ENCODE data around the gene ALK.

The ALK gene

GRCh38 chr2:29239209-29239960, 682.0 kb downstream of the ALK start:
- no peak for DNase-seq

- DNase-seq, result peak in 1 of 2 experiments; percentile 15
Observed at GRCh38 chr2:29238497-29238896, 682.9 kb downstream of the ALK start.

GRCh38 chr2:29236074-29236473, 685.3 kb downstream of the ALK start:
- no peak for DNase-seq

- no peak for DNase-seq
Observed at GRCh38 chr2:29235411-29235810, 686.0 kb downstream of the ALK start.

GRCh38 chr2:29233428-29233827, 688.0 kb downstream of the ALK start:
- no peak for DNase-seq

- DNase-seq, result no peak
Observed at GRCh38 chr2:29232041-29232440, 689.3 kb downstream of the ALK start.

- no peak for DNase-seq
Observed at GRCh38 chr2:29229640-29230039, 691.7 kb downstream of the ALK start.

GRCh38 chr2:29228947-29229346, 692.4 kb downstream of the ALK start:
- DNase-seq, result no peak

- no peak for DNase-seq
Observed at GRCh38 chr2:29227935-29228675, 693.3 kb downstream of the ALK start.

- DNase-seq, result no peak
Observed at GRCh38 chr2:29226808-29227207, 694.6 kb downstream of the ALK start.

- no peak for DNase-seq
Observed at GRCh38 chr2:29226375-29226774, 695.0 kb downstream of the ALK start.

- no peak for DNase-seq
Observed at GRCh38 chr2:29225814-29226213, 695.6 kb downstream of the ALK start.

GRCh38 chr2:29224693-29225551, 696.5 kb downstream of the ALK start:
- peak in 1 of 2 experiments; percentile 62 for DNase-seq

- peak in 1 of 2 experiments; percentile 17 for DNase-seq
Observed at GRCh38 chr2:29223851-29224692, 697.3 kb downstream of the ALK start.

GRCh38 chr2:29223257-29223656, 698.1 kb downstream of the ALK start:
- DNase-seq, result no peak

GRCh38 chr2:29222381-29223179, 698.8 kb downstream of the ALK start:
- no peak for DNase-seq

- DNase-seq, result no peak
Observed at GRCh38 chr2:29220506-29221270, 700.7 kb downstream of the ALK start.

GRCh38 chr2:29219374-29219773, 702.0 kb downstream of the ALK start:
- no peak for DNase-seq

- DNase-seq, result no peak
Observed at GRCh38 chr2:29218550-29219125, 702.7 kb downstream of the ALK start.

GRCh38 chr2:29218071-29218470, 703.3 kb downstream of the ALK start:
- DNase-seq, result no peak

GRCh38 chr2:29216609-29216909, 704.8 kb downstream of the ALK start:
- no peak for DNase-seq

All from NCI-H524 (cell line).